ENCODE data around the gene CTSD. TPM values are rescaled to one million over a fixed set of nuclear protein-coding genes. Genes with fewer than 3 reads are reported as not detected.

CTSD gene
- total and polyA plus RNA-seq, 2 of the 4 experiments (the other 2 are of a cell fraction), result 39.8 to 166 TPM

DNA sequence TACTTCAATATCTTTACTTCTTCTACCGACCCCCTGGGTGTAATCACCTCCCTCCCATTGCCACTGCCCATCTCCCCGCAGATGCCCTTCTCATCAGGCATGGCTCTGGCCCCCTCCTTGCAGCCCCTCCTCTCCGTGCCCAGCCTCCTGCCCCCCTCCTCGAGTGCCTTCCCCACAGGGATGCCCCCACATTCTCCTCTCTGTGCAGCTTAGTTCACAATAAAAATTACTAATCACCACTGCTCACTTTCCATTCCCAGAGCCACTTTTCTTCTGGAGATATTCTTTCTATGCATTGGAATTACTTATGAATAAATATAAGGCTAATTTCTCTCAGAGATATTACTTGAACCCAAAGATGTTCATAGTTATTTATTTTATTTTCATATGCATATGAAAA, 35.4 kb downstream of the CTSD start:
- Histone ChIP-seq H2BK5ac (ENCODE audit: low read depth, low read length, poor library complexity, severe bottlenecking) (no peak overlapping the region), H2AK5ac (ENCODE audit: low read depth, low read length) (no peak overlapping the region), H4K20me1 (ENCODE audit: insufficient read depth, low read length) (no peaks in the 10 kb centered on the region), H3K14ac (replicated peaks; ENCODE audit: low read depth, low read length) (no peak overlapping the region), H2BK15ac (ENCODE audit: low read depth, low read length) (no peak overlapping the region), H3K9ac (ENCODE audit: low read depth, low read length) (no peak overlapping the region), H2BK20ac (ENCODE audit: low read depth, low read length) (no peak overlapping the region), H3K9me3 (ENCODE audit: control insufficient read depth, insufficient read depth, low read length) (no peaks in the 10 kb centered on the region), H4K5ac (ENCODE audit: low read depth, low read length) (no peak overlapping the region), H2AFZ (replicated peaks; ENCODE audit: low read length, poor library complexity) (no peak overlapping the region), H3K23ac (ENCODE audit: low read depth, low read length) (no peak overlapping the region), H3K56ac (ENCODE audit: extremely low read depth, insufficient read depth, low read length) (no peak overlapping the region), H4K91ac (ENCODE audit: insufficient read depth, low read depth, low read length) (no peak overlapping the region), H3K9me1 (ENCODE audit: insufficient read depth, low read length) (peaks cover 5% of the 10 kb centered on the region; the same call in 1 of the 2 replicates), H3K79me1 (ENCODE audit: low read depth in 1 of 2, low read length in 2 of 2) (no peaks in the 10 kb centered on the region), H3K36me3 (ENCODE audit: control insufficient read depth, insufficient read depth, low read length) (no peaks in the 10 kb centered on the region), H2BK120ac (ENCODE audit: low read depth, low read length) (no peak overlapping the region), H4K8ac (ENCODE audit: low read depth in 2 of 2, low read length in 2 of 2) (no peak overlapping the region), H3K27ac (ENCODE audit: insufficient read depth, low read length) (no peak overlapping the region), H3K4me2 (ENCODE audit: low read depth, low read length) (no peak overlapping the region), H3K4me3 (ENCODE audit: insufficient read depth, low read depth, low read length) (no peak overlapping the region), H3K18ac (ENCODE audit: low read depth, low read length) (no peak overlapping the region), H3K27me3 (ENCODE audit: control insufficient read depth, insufficient read depth, low read length) (peaks cover 52% of the 10 kb centered on the region), H2AK9ac (replicated peaks; ENCODE audit: low read depth, low read length, poor library complexity) (no peak overlapping the region), H3K4me1 (ENCODE audit: control insufficient read depth, insufficient read depth, low read length) (no peaks in the 10 kb centered on the region), H3K4ac (ENCODE audit: low read depth, low read length) (no peak overlapping the region)
- no peak for DNase-seq
- dilution Hi-C loops (cut with HindIII; ENCODE audit: low sequenced_read_pairs, unreplicated experiment), result no loop called here
- WGBS, 2 experiments (ENCODE audit: extremely low coverage in 2 of 2, insufficient read length in 1 of 2), result 0% methylated on average over 1 of the region's 4 CpGs; no CpG with 5 or more reads in 1 of the 2 experiments
- in situ Hi-C loops (cut with MboI; ENCODE audit: low sequenced_read_pairs), result no loop called here
- CTCF ChIA-PET, result no interaction called here
- POLR2A ChIA-PET (ENCODE audit: unreplicated experiment), result no interaction called here
- TF ChIP-seq, protein P1, sequence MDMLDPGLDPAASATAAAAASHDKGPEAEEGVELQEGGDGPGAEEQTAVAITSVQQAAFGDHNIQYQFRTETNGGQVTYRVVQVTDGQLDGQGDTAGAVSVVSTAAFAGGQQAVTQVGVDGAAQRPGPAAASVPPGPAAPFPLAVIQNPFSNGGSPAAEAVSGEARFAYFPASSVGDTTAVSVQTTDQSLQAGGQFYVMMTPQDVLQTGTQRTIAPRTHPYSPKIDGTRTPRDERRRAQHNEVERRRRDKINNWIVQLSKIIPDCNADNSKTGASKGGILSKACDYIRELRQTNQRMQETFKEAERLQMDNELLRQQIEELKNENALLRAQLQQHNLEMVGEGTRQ (IDR thresholded peaks at IDR 0.05; ENCODE audit: low read depth, low read length), result no peak
- TF ChIP-seq MXI1 (IDR thresholded peaks at IDR 0.05; ENCODE audit: borderline replicate concordance, low read depth, low read length) (no peak), FOS (IDR thresholded peaks at IDR 0.05; ENCODE audit: low read depth, low read length) (no peak), RCOR1 (IDR thresholded peaks at IDR 0.05; ENCODE audit: insufficient replicate concordance, low read length) (no peak), CHD1 (IDR thresholded peaks at IDR 0.05; ENCODE audit: low read depth, low read length) (no peak), BHLHE40 (IDR thresholded peaks at IDR 0.05; ENCODE audit: low read depth, low read length) (no peak), MAZ (IDR thresholded peaks at IDR 0.05; ENCODE audit: borderline replicate concordance, low read depth, low read length) (no peak), POLR2A (IDR thresholded peaks at IDR 0.05; ENCODE audit: low read depth, low read length) (no peak), CEBPB (IDR thresholded peaks at IDR 0.05; ENCODE audit: low read depth, low read length) (no peak), SMC3 (IDR thresholded peaks at IDR 0.05; ENCODE audit: low read depth, low read length) (no peak), NFE2L2 (IDR thresholded peaks at IDR 0.05; ENCODE audit: low read depth, low read length) (no peak), MAFK (IDR thresholded peaks at IDR 0.05; ENCODE audit: low read depth, low read length) (no peak), RAD21 (IDR thresholded peaks at IDR 0.05; ENCODE audit: low read length) (no peak), RFX5 (IDR thresholded peaks at IDR 0.05; ENCODE audit: low read depth, low read length) (no peak)
- TF ChIP-seq, protein P2, sequence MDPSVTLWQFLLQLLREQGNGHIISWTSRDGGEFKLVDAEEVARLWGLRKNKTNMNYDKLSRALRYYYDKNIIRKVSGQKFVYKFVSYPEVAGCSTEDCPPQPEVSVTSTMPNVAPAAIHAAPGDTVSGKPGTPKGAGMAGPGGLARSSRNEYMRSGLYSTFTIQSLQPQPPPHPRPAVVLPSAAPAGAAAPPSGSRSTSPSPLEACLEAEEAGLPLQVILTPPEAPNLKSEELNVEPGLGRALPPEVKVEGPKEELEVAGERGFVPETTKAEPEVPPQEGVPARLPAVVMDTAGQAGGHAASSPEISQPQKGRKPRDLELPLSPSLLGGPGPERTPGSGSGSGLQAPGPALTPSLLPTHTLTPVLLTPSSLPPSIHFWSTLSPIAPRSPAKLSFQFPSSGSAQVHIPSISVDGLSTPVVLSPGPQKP (IDR thresholded peaks at IDR 0.05; ENCODE audit: borderline replicate concordance, low read depth, low read length), result no peak
- TF ChIP-seq, protein P3, sequence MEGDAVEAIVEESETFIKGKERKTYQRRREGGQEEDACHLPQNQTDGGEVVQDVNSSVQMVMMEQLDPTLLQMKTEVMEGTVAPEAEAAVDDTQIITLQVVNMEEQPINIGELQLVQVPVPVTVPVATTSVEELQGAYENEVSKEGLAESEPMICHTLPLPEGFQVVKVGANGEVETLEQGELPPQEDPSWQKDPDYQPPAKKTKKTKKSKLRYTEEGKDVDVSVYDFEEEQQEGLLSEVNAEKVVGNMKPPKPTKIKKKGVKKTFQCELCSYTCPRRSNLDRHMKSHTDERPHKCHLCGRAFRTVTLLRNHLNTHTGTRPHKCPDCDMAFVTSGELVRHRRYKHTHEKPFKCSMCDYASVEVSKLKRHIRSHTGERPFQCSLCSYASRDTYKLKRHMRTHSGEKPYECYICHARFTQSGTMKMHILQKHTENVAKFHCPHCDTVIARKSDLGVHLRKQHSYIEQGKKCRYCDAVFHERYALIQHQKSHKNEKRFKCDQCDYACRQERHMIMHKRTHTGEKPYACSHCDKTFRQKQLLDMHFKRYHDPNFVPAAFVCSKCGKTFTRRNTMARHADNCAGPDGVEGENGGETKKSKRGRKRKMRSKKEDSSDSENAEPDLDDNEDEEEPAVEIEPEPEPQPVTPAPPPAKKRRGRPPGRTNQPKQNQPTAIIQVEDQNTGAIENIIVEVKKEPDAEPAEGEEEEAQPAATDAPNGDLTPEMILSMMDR (conservative IDR thresholded peaks at IDR 0.05; ENCODE audit: low read depth, low read length), result no peak
- BruUV-seq (replicated peaks), result no TSS peak
- intact Hi-C loops (cut with micrococcal nuclease), result no loop called here
- no peak for ATAC-seq (ENCODE audit: low read depth)

Measured in IMR-90 (cell line).